ENCODE results near the gene KNDC1. TPM values are rescaled to one million over a fixed set of nuclear protein-coding genes. Genes with fewer than 3 reads are reported as not detected.

KNDC1 gene
- total and polyA plus RNA-seq, 10 donors: 0.05 to 3.5 (median 1.0) TPM

DNA sequence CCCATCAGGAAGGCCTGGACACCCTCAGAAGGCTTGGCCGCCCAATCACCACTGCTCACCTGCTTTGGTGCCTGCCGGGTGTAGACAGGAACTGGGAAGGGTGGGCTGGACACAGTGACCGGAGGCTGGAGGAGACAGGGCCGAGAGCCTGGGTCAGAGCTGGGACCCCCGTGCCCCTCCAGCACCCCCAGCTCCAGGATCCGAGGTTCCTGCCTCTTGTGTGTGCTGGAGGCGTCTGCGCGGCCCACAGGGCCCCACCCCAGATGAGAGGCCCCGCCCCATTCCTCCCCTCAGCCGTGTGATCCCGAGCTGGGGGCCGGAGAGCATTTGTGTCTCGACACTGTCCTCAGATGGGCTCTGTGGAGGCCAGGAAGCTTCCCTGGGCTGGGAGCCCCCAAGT, 107.3 kb downstream of the KNDC1 start:
- 73 to 90% (median 87%) methylated on average over 9 to 14 of the region's 14 CpGs for WGBS, 5 donors
- no peaks in the 10 kb centered on the region for H3K9me3 ChIP-seq
- no peaks in the 10 kb centered on the region for H3K27me3 ChIP-seq (replicated peaks in 1 of 7)
- H3K27ac ChIP-seq: no peak overlapping the region
- intact Hi-C loops (cut with DNase I; ENCODE audit: low total_unique reads): no loop called here
- no peak for DNase-seq
- H3K4me1 ChIP-seq: peaks cover 0 to 37% (median 19%) of the 10 kb centered on the region in 6 donors
- H3K4me3 ChIP-seq: no peak overlapping the region
- peaks cover 0 to 83% (median 54%) of the 10 kb centered on the region in 6 donors for H3K36me3 ChIP-seq
- TF ChIP-seq POLR2A (IDR thresholded peaks at IDR 0.05) (no peak), POLR2AphosphoS5 (IDR thresholded peaks at IDR 0.05) (no peak)
- TF ChIP-seq, protein P1, sequence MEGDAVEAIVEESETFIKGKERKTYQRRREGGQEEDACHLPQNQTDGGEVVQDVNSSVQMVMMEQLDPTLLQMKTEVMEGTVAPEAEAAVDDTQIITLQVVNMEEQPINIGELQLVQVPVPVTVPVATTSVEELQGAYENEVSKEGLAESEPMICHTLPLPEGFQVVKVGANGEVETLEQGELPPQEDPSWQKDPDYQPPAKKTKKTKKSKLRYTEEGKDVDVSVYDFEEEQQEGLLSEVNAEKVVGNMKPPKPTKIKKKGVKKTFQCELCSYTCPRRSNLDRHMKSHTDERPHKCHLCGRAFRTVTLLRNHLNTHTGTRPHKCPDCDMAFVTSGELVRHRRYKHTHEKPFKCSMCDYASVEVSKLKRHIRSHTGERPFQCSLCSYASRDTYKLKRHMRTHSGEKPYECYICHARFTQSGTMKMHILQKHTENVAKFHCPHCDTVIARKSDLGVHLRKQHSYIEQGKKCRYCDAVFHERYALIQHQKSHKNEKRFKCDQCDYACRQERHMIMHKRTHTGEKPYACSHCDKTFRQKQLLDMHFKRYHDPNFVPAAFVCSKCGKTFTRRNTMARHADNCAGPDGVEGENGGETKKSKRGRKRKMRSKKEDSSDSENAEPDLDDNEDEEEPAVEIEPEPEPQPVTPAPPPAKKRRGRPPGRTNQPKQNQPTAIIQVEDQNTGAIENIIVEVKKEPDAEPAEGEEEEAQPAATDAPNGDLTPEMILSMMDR (IDR thresholded peaks at IDR 0.05 in 8 of 11, conservative IDR thresholded peaks at IDR 0.05 in 3 of 11): no peak

- H3K36me3 ChIP-seq: peaks cover 0 to 84% (median 58%) of the 10 kb centered on the region in 6 donors
- intact Hi-C loops (cut with DNase I; ENCODE audit: low total_unique reads): no loop called here
- H3K9me3 ChIP-seq: no peaks in the 10 kb centered on the region
- TF ChIP-seq POLR2AphosphoS5 (IDR thresholded peaks at IDR 0.05) (no peak), POLR2A (IDR thresholded peaks at IDR 0.05) (no peak)
- TF ChIP-seq, protein P1 (IDR thresholded peaks at IDR 0.05 in 8 of 11, conservative IDR thresholded peaks at IDR 0.05 in 3 of 11): no peak
- no peak overlapping the region for H3K4me3 ChIP-seq
- no peaks in the 10 kb centered on the region for H3K27me3 ChIP-seq (replicated peaks in 1 of 7)
- WGBS, 5 donors: 88 to 97% (median 92%) methylated on average over 11 to 22 of the region's 22 CpGs
- peak; percentile 82 for DNase-seq
- H3K4me1 ChIP-seq: peaks cover 0 to 34% (median 13%) of the 10 kb centered on the region in 6 donors
- no peak overlapping the region for H3K27ac ChIP-seq
Observed at GRCh38 chr10:133267829-133268228, 107.8 kb downstream of the KNDC1 start.

GRCh38 chr10:133268532-133268931, 108.5 kb downstream of the KNDC1 start:
- peaks cover 0 to 34% (median 9%) of the 10 kb centered on the region in 6 donors for H3K4me1 ChIP-seq
- H3K27ac ChIP-seq: no peak overlapping the region
- DNase-seq: no peak
- 89 to 96% (median 93%) methylated on average over 19 to 22 of the region's 22 CpGs for WGBS, 5 donors
- intact Hi-C loops (cut with DNase I; ENCODE audit: low total_unique reads): no loop called here
- peaks cover 0 to 84% (median 64%) of the 10 kb centered on the region in 6 donors for H3K36me3 ChIP-seq
- no peak overlapping the region for H3K4me3 ChIP-seq
- H3K27me3 ChIP-seq (replicated peaks in 1 of 7): no peaks in the 10 kb centered on the region
- TF ChIP-seq, protein P1 (IDR thresholded peaks at IDR 0.05 in 8 of 11, conservative IDR thresholded peaks at IDR 0.05 in 3 of 11): no peak
- no peak for TF ChIP-seq POLR2A (IDR thresholded peaks at IDR 0.05)
- no peak for TF ChIP-seq POLR2AphosphoS5 (IDR thresholded peaks at IDR 0.05)
- H3K9me3 ChIP-seq: no peaks in the 10 kb centered on the region

GRCh38 chr10:133269367-133269766, 109.3 kb downstream of the KNDC1 start:
- no peaks in the 10 kb centered on the region for H3K27me3 ChIP-seq (replicated peaks in 1 of 7)
- no peak overlapping the region for H3K27ac ChIP-seq
- peak; percentile 76 for DNase-seq
- H3K4me1 ChIP-seq: peaks cover 0 to 34% (median 8%) of the 10 kb centered on the region in 6 donors
- peaks cover 0 to 87% (median 69%) of the 10 kb centered on the region in 6 donors for H3K36me3 ChIP-seq
- no peak overlapping the region for H3K4me3 ChIP-seq
- TF ChIP-seq POLR2A (IDR thresholded peaks at IDR 0.05) (no peak), POLR2AphosphoS5 (IDR thresholded peaks at IDR 0.05) (peak in 1 of 3 donors; percentile 39)
- no peaks in the 10 kb centered on the region for H3K9me3 ChIP-seq
- 76 to 93% (median 89%) methylated on average over 5 to 26 of the region's 26 CpGs; no CpG with 5 or more reads in 1 of the 5 donors for WGBS, 5 donors
- intact Hi-C loops (cut with DNase I; ENCODE audit: low total_unique reads): no loop called here
